Mucosa of rectum (tissue), 2 donors: ENCODE data around the gene CFI.
A peak's percentile ranks its signal among the peaks of the same experiment; 100 is the strongest.

Experiments
- H3K27ac ChIP-seq, 2 donors: one replicate each; pipeline ENCODE4 v1.7.0; 2013; ENCODE audit warnings: inconsistent platforms in 2 of 2, low read depth in 2 of 2, low read length in 2 of 2
- H3K27me3 ChIP-seq, 2 donors: one replicate each; pipeline ENCODE4 v1.7.0; 2013; ENCODE audit warnings: low read length in 2 of 2; ENCODE audit not compliant: control insufficient read depth in 2 of 2, insufficient read depth in 2 of 2
- H3K36me3 ChIP-seq, 2 donors: one replicate each; pipeline ENCODE4 v1.7.0; 2013; ENCODE audit warnings: low read length in 2 of 2; ENCODE audit not compliant: control insufficient read depth in 2 of 2, insufficient read depth in 2 of 2
- H3K4me1 ChIP-seq, 2 donors: one replicate each; pipeline ENCODE4 v1.7.0; 2013; ENCODE audit warnings: low read length in 2 of 2, mild to moderate bottlenecking in 1 of 2; ENCODE audit not compliant: control insufficient read depth in 2 of 2, insufficient read depth in 2 of 2
- H3K4me3 ChIP-seq, 2 donors: one replicate each; pipeline ENCODE4 v1.7.0; 2013; ENCODE audit warnings: low read length in 2 of 2
- H3K9ac ChIP-seq, 2 donors: one replicate each; pipeline ENCODE4 v1.7.0; 2013; ENCODE audit warnings: low read length in 2 of 2, low read depth in 1 of 2, mild to moderate bottlenecking in 1 of 2
- H3K9me3 ChIP-seq, 2 donors: one replicate each; pipeline ENCODE4 v1.7.0; 2013; ENCODE audit warnings: low read length in 2 of 2; ENCODE audit not compliant: control insufficient read depth in 2 of 2
- donor health status: healthy.
- donor health status: Normal muscosa, but diverticular disease.

Gene CFI

GRCh38 chr4:109719604-109720003 lies 82.2 kb downstream of the CFI start:
- no peaks in the 10 kb centered on the region for H3K4me1 ChIP-seq
- no peak overlapping the region for H3K9ac ChIP-seq
- peaks cover 13 to 17% of the 10 kb centered on the region in 2 donors for H3K36me3 ChIP-seq
- no peak overlapping the region for H3K4me3 ChIP-seq
- no peak overlapping the region for H3K27ac ChIP-seq
- H3K9me3 ChIP-seq = no peaks in the 10 kb centered on the region
- H3K27me3 ChIP-seq = no peaks in the 10 kb centered on the region

GRCh38 chr4:109718759-109719158 lies 83.0 kb downstream of the CFI start:
- peaks cover 13 to 17% of the 10 kb centered on the region in 2 donors for H3K36me3 ChIP-seq
- H3K9me3 ChIP-seq = no peaks in the 10 kb centered on the region
- H3K27me3 ChIP-seq = no peaks in the 10 kb centered on the region
- H3K9ac ChIP-seq = no peak overlapping the region
- no peaks in the 10 kb centered on the region for H3K4me1 ChIP-seq
- H3K4me3 ChIP-seq = no peak overlapping the region
- no peak overlapping the region for H3K27ac ChIP-seq

GRCh38 chr4:109713500-109713899 lies 88.3 kb downstream of the CFI start:
- Histone ChIP-seq H3K27me3 (no peaks in the 10 kb centered on the region), H3K4me1 (no peaks in the 10 kb centered on the region), H3K9ac (no peak overlapping the region), H3K4me3 (no peak overlapping the region), H3K36me3 (peaks cover 21 to 28% of the 10 kb centered on the region in 2 donors), H3K9me3 (no peaks in the 10 kb centered on the region), H3K27ac (no peak overlapping the region)

GRCh38 chr4:109708990-109709389 lies 92.8 kb downstream of the CFI start:
- Histone ChIP-seq H3K4me3 (no peak overlapping the region), H3K27me3 (no peaks in the 10 kb centered on the region), H3K4me1 (peaks cover 0 to 8% of the 10 kb centered on the region in 2 donors), H3K27ac (no peak overlapping the region), H3K9me3 (no peaks in the 10 kb centered on the region), H3K9ac (no peak overlapping the region), H3K36me3 (peaks cover 9 to 24% of the 10 kb centered on the region in 2 donors)

GRCh38 chr4:109708435-109708834 lies 93.4 kb downstream of the CFI start:
- Histone ChIP-seq H3K27ac (no peak overlapping the region), H3K4me3 (no peak overlapping the region), H3K36me3 (peaks cover 9 to 22% of the 10 kb centered on the region in 2 donors), H3K4me1 (peaks cover 0 to 13% of the 10 kb centered on the region in 2 donors), H3K9ac (no peak overlapping the region), H3K9me3 (no peaks in the 10 kb centered on the region), H3K27me3 (no peaks in the 10 kb centered on the region)

- H3K27me3 ChIP-seq = no peaks in the 10 kb centered on the region
- H3K36me3 ChIP-seq = peaks cover 4 to 5% of the 10 kb centered on the region in 2 donors
- H3K4me1 ChIP-seq = peaks cover 22 to 42% of the 10 kb centered on the region in 2 donors
- no peaks in the 10 kb centered on the region for H3K9me3 ChIP-seq
- H3K9ac ChIP-seq = peak overlapping the region; percentile 86 to 93
- H3K27ac ChIP-seq = peak overlapping the region; percentile 94 to 96
- peak overlapping the region; percentile 84 to 97 for H3K4me3 ChIP-seq
Observed at GRCh38 chr4:109703664-109704361, 98.0 kb downstream of the CFI start.

- Histone ChIP-seq H3K4me1 (peaks cover 26 to 44% of the 10 kb centered on the region in 2 donors), H3K27ac (peak within 1 kb of the TSS; percentile 94 to 96), H3K4me3 (peak within 1 kb of the TSS; percentile 84 to 97), H3K27me3 (no peaks in the 10 kb centered on the region), H3K9ac (peak within 1 kb of the TSS; percentile 86 to 93), H3K36me3 (peaks cover under 1 to 1% of the 10 kb centered on the region in 2 donors), H3K9me3 (no peaks in the 10 kb centered on the region)
Observed at GRCh38 chr4:109702950-109703663, 98.7 kb downstream of the CFI start, which contains the start of gene CASP6. Gene CASP6 (minus strand): TSS chr4:109703445. CDS start chr4:109703395, 50 bp downstream.

- H3K4me3 ChIP-seq = peak overlapping the region; percentile 84 to 97
- peaks cover 5 to 8% of the 10 kb centered on the region in 2 donors for H3K36me3 ChIP-seq
- no peaks in the 10 kb centered on the region for H3K27me3 ChIP-seq
- peak overlapping the region; percentile 94 to 96 for H3K27ac ChIP-seq
- peaks cover 26 to 47% of the 10 kb centered on the region in 2 donors for H3K4me1 ChIP-seq
- peak overlapping the region; percentile 47 to 93 for H3K9ac ChIP-seq
- H3K9me3 ChIP-seq = no peaks in the 10 kb centered on the region
Observed at GRCh38 chr4:109701566-109702410, 100.0 kb downstream of the CFI start.

GRCh38 chr4:109699553-109700225 lies 102.1 kb downstream of the CFI start:
- Histone ChIP-seq H3K27ac (peak overlapping the region; percentile 59 to 69), H3K36me3 (peaks cover 11 to 16% of the 10 kb centered on the region in 2 donors), H3K9me3 (no peaks in the 10 kb centered on the region), H3K27me3 (no peaks in the 10 kb centered on the region), H3K4me3 (peak overlapping the region in 1 of 2 donors; percentile 42), H3K9ac (peak overlapping the region in 1 of 2 donors; percentile 26), H3K4me1 (peaks cover 26 to 45% of the 10 kb centered on the region in 2 donors)
